GM18517 (cell line): ENCODE measurements around the gene CWC27.

ENCODE experiments used
- ATAC-seq: cut with Tn5 transposase; IDR thresholded peaks from one replicate; pipeline ENCODE4 v1.9.1; 2021; ENCODE audit warnings: mild to moderate bottlenecking, moderate library complexity; ENCODE audit not compliant: unreplicated experiment

The CWC27 gene

GRCh38 chr5:64768358-64769312 is at the start of gene CWC27, which contains the start of gene SREK1IP1:
CWC27 (plus strand) TSS chr5:64768930; CDS start chr5:64769147, 217 bp downstream.
SREK1IP1 (minus strand) TSS chr5:64768691; CDS start chr5:64768517, 174 bp downstream.
- ATAC-seq: peak; percentile 98

GRCh38 chr5:64722588-64722987 is 46.1 kb upstream of the CWC27 start:
- ATAC-seq: no peak

- ATAC-seq: no peak
Measured at GRCh38 chr5:64727150-64727549, 41.6 kb upstream of the CWC27 start.

- no peak for ATAC-seq
Measured at GRCh38 chr5:64742411-64742810, 26.3 kb upstream of the CWC27 start.

- no peak for ATAC-seq
Measured at GRCh38 chr5:64742821-64743220, 25.9 kb upstream of the CWC27 start.

- ATAC-seq: no peak
Measured at GRCh38 chr5:64744914-64745313, 23.8 kb upstream of the CWC27 start.

- ATAC-seq: no peak
Measured at GRCh38 chr5:64746446-64746845, 22.3 kb upstream of the CWC27 start.

GRCh38 chr5:64749385-64749784 is 19.3 kb upstream of the CWC27 start:
- no peak for ATAC-seq

GRCh38 chr5:64754066-64754465 is 14.7 kb upstream of the CWC27 start:
- ATAC-seq: no peak

GRCh38 chr5:64758901-64759300 is 9.8 kb upstream of the CWC27 start:
- no peak for ATAC-seq

GRCh38 chr5:64759960-64760660 is 8.6 kb upstream of the CWC27 start:
- no peak for ATAC-seq

GRCh38 chr5:64763948-64764503 is 4.7 kb upstream of the CWC27 start:
- ATAC-seq: no peak

- no peak for ATAC-seq
Measured at GRCh38 chr5:64765804-64766504, 2.8 kb upstream of the CWC27 start.

- no peak for ATAC-seq
Measured at GRCh38 chr5:64766941-64767340, 1.8 kb upstream of the CWC27 start.

GRCh38 chr5:64767959-64768357 is 772 bp upstream of the CWC27 start:
- peak; percentile 4 for ATAC-seq

- ATAC-seq: no peak
Measured at GRCh38 chr5:64769855-64770254, 1.1 kb downstream of the CWC27 start.

- ATAC-seq: no peak
Measured at GRCh38 chr5:64771736-64772135, 3.0 kb downstream of the CWC27 start.

- peak; percentile 47 for ATAC-seq
Measured at GRCh38 chr5:64773533-64773932, 4.8 kb downstream of the CWC27 start.

- ATAC-seq: no peak
Measured at GRCh38 chr5:64775291-64775690, 6.6 kb downstream of the CWC27 start.

GRCh38 chr5:64784451-64785025 is 15.8 kb downstream of the CWC27 start:
- ATAC-seq: peak; percentile 81

GRCh38 chr5:64786372-64786771 is 17.6 kb downstream of the CWC27 start:
- no peak for ATAC-seq
